GM23338 (cell line): Measurements from ENCODE around the gene USP48.

Experiments used
- CREB1 ChIP-seq: fragments of 250-450 bp; sonication (Bioruptor Pico); IDR thresholded peaks from 2 replicates; pipeline ENCODE4 v1.5.0; 2020; ENCODE audit warnings: low read depth, mild to moderate bottlenecking, moderate library complexity
- CTCF ChIP-seq, 2 experiments: fragments of 200-600 bp in 1 of 2; sonication (generic) in 1 of 2; conservative IDR thresholded peaks; 2 replicates each; pipeline versions ENCODE4 v1.5.1 to v1.6.1; 2016 to 2017; ENCODE audit warnings: antibody characterized with exemption in 2 of 2, low read depth in 2 of 2, mild to moderate bottlenecking in 2 of 2, moderate library complexity in 1 of 2
- ETS1 ChIP-seq: IDR thresholded peaks from 2 replicates; pipeline ENCODE4 v1.6.1; 2016; ENCODE audit warnings: antibody characterized with exemption
- EZH2 ChIP-seq: fragments of 200-600 bp; sonication (generic); IDR thresholded peaks from one replicate; pipeline ENCODE4 v1.8.0; 2017; ENCODE audit warnings: antibody characterized with exemption, mild to moderate bottlenecking, low read depth; ENCODE audit not compliant: unreplicated experiment
- EZH2phosphoT487 ChIP-seq: fragments of 200-600 bp; sonication (generic); IDR thresholded peaks from one replicate; pipeline ENCODE4 v1.8.1; 2018; ENCODE audit warnings: antibody characterized with exemption; ENCODE audit not compliant: unreplicated experiment
- JUNB ChIP-seq: IDR thresholded peaks from one replicate; pipeline ENCODE4 v1.6.1; 2016; ENCODE audit warnings: antibody characterized with exemption; ENCODE audit not compliant: unreplicated experiment
- NANOG ChIP-seq: IDR thresholded peaks from 2 replicates; pipeline ENCODE4 v1.6.1; 2016; ENCODE audit warnings: antibody characterized with exemption, borderline replicate concordance
- POLR2AphosphoS5 ChIP-seq: IDR thresholded peaks from 2 replicates; pipeline ENCODE4 v1.6.1; 2016; ENCODE audit warnings: antibody characterized with exemption, low read depth
- REST ChIP-seq: IDR thresholded peaks from one replicate; pipeline ENCODE4 v1.6.1; 2018; ENCODE audit warnings: antibody characterized with exemption; ENCODE audit not compliant: unreplicated experiment
- STAT1 ChIP-seq: IDR thresholded peaks from one replicate; pipeline ENCODE4 v1.6.1; 2016; ENCODE audit warnings: antibody characterized with exemption; ENCODE audit not compliant: unreplicated experiment
- ZNF331 ChIP-seq: fragments of 250-450 bp; sonication (Bioruptor Pico); IDR thresholded peaks from 2 replicates; pipeline ENCODE4 v1.5.0; 2020; ENCODE audit warnings: low read depth, mild to moderate bottlenecking, moderate library complexity
- ZNF462 ChIP-seq: fragments of 250-450 bp; sonication (Bioruptor Pico); IDR thresholded peaks from 2 replicates; pipeline ENCODE4 v1.5.0; 2020; ENCODE audit warnings: mild to moderate bottlenecking, moderate library complexity

- TF ChIP-seq JUNB (no peak), CTCF (conservative IDR thresholded peaks at IDR 0.05; ENCODE audit: low read depth in 2 of 2) (no peak), STAT1 (no peak), EZH2phosphoT487 (no peak), ZNF462 (no peak), POLR2AphosphoS5 (no peak), REST (no peak), EZH2 (no peak), CREB1 (no peak), ZNF331 (CRISPR knock-in tag) (no peak), ETS1 (no peak), NANOG (no peak)
Observed at GRCh38 chr1:21815724-21816321, 32.9 kb upstream of the USP48 start.
